ENCODE data around the gene ANGPTL2.

DNA sequence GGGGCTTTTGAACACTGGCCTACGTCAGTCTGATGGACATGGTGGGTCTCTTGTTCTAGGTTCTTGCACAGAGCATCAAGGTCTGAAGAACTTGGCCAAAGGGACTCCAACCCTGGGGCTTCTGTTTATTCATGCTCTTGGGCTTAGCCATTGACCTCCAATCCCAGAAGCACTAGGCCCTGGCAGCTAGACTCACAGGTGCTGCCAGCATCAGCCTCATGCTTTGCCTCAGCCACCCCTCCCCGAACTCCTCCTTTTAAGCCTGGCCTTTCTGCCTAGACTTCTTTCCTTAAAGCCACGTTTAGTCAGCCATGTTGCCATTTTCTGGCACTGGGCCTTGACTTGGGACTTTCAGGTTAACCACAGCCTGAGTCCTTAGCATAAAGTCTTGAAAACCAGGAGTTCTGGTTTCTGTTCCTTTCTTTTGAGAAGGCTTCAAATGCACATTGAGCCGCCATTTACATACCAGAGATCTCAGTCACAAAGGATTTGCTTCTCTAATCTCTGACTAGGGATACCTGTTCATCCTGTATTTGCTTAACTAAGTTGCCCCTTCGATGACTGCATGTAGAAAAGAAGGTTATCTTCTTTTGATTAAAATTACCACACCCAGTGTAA lies 54.7 kb downstream of the ANGPTL2 start:
- TF ChIP-seq CTCF (IDR thresholded peaks at IDR 0.05) (no peak), POLR2AphosphoS5 (IDR thresholded peaks at IDR 0.05) (no peak)
